HuH-7.5 (cell line): ENCODE results near the gene DOCK2.
"Not testable (repeated sequence)": the region's sequence is repeated elsewhere in the genome, so short reads cannot be mapped to it uniquely, and the experiment has no call there.

Experiments
- DNase-seq: peaks from one replicate; pipeline ENCODE4 v3.0.0; 2011; ENCODE audit warnings: low spot score

DOCK2 gene

GRCh38 chr5:169817031-169817430, 180.0 kb downstream of the DOCK2 start:
- no peak for DNase-seq

GRCh38 chr5:169826618-169827017, 189.5 kb downstream of the DOCK2 start:
- no peak for DNase-seq

GRCh38 chr5:169827769-169828168, 190.7 kb downstream of the DOCK2 start:
- DNase-seq, result no peak

- no peak for DNase-seq
Observed at GRCh38 chr5:169828385-169828784, 191.3 kb downstream of the DOCK2 start.

- DNase-seq, result no peak
Observed at GRCh38 chr5:169831331-169831730, 194.3 kb downstream of the DOCK2 start.

GRCh38 chr5:169832304-169832703, 195.2 kb downstream of the DOCK2 start:
- no peak for DNase-seq

GRCh38 chr5:169832845-169833244, 195.8 kb downstream of the DOCK2 start:
- DNase-seq, result no peak

GRCh38 chr5:169833681-169834292, 196.7 kb downstream of the DOCK2 start:
- not testable (repeated sequence) for DNase-seq

- DNase-seq, result not testable (repeated sequence)
Observed at GRCh38 chr5:169834540-169834939, 197.5 kb downstream of the DOCK2 start.

GRCh38 chr5:169836835-169837536, 199.9 kb downstream of the DOCK2 start:
- no peak for DNase-seq

GRCh38 chr5:169837686-169838085, 200.6 kb downstream of the DOCK2 start:
- no peak for DNase-seq

- DNase-seq, result no peak
Observed at GRCh38 chr5:169838688-169839087, 201.6 kb downstream of the DOCK2 start.

GRCh38 chr5:169840405-169840804, 203.3 kb downstream of the DOCK2 start:
- no peak for DNase-seq

- no peak for DNase-seq
Observed at GRCh38 chr5:169842699-169843098, 205.6 kb downstream of the DOCK2 start.

- DNase-seq, result no peak
Observed at GRCh38 chr5:169847519-169847918, 210.4 kb downstream of the DOCK2 start.

- no peak for DNase-seq
Observed at GRCh38 chr5:169848271-169848670, 211.2 kb downstream of the DOCK2 start.

GRCh38 chr5:169848792-169849191, 211.7 kb downstream of the DOCK2 start:
- DNase-seq, result no peak

GRCh38 chr5:169850409-169850808, 213.3 kb downstream of the DOCK2 start:
- no peak for DNase-seq

GRCh38 chr5:169851321-169851850, 214.3 kb downstream of the DOCK2 start:
- no peak for DNase-seq

- DNase-seq, result no peak
Observed at GRCh38 chr5:169856571-169856970, 219.5 kb downstream of the DOCK2 start.

GRCh38 chr5:169860585-169860984, 223.5 kb downstream of the DOCK2 start:
- no peak for DNase-seq

- no peak for DNase-seq
Observed at GRCh38 chr5:169861433-169861832, 224.4 kb downstream of the DOCK2 start.

GRCh38 chr5:169861934-169862333, 224.9 kb downstream of the DOCK2 start:
- no peak for DNase-seq

GRCh38 chr5:169862391-169862811, 225.3 kb downstream of the DOCK2 start:
- no peak for DNase-seq
